ENCODE data around the gene HLA-DMB. TPM values are rescaled to one million over a fixed set of nuclear protein-coding genes. Genes with fewer than 3 reads are reported as not detected.

The HLA-DMB gene
- 0.26 and 0.38 TPM in 2 replicates for total RNA-seq

DNA sequence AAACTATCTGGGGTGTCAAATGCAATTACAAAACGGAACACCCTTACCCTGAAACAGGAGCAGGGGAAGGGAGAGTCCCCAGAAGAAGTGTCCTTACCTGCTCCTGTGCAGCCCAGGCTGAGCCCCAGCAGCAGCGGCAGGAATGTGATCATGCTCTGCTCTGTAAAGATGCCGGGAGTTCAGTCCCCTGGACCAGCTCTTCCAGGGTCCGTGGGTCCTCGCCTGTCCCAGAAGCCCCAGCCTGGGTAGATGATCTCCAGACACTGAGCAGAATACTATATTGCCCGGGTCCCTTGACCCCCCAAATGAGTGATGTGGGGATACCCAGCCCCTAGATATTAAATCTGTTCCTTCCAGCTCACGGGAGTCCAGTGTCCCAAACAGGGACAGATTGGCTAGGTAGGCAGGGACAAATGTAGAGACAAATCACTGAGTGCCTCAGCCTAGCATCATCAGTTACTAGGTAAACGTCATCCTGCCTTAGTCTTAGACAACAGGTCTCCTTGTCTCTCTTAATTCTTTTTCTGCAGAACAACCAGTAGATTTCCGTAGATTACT is at the start of gene HLA-DMB:
HLA-DMB (minus strand) TSS at position 373 of the 558 bp plus-strand sequence; CDS start at position 152, 221 bp downstream.
- TF ChIP-seq, protein P1, sequence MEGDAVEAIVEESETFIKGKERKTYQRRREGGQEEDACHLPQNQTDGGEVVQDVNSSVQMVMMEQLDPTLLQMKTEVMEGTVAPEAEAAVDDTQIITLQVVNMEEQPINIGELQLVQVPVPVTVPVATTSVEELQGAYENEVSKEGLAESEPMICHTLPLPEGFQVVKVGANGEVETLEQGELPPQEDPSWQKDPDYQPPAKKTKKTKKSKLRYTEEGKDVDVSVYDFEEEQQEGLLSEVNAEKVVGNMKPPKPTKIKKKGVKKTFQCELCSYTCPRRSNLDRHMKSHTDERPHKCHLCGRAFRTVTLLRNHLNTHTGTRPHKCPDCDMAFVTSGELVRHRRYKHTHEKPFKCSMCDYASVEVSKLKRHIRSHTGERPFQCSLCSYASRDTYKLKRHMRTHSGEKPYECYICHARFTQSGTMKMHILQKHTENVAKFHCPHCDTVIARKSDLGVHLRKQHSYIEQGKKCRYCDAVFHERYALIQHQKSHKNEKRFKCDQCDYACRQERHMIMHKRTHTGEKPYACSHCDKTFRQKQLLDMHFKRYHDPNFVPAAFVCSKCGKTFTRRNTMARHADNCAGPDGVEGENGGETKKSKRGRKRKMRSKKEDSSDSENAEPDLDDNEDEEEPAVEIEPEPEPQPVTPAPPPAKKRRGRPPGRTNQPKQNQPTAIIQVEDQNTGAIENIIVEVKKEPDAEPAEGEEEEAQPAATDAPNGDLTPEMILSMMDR (IDR thresholded peaks at IDR 0.05; ENCODE audit: insufficient read depth, low read length, severe bottlenecking) = no peak
- Histone ChIP-seq H3K36me3 (ENCODE audit: control insufficient read depth, insufficient read depth, low read length) (no peaks in the 10 kb centered on the region), H3K27me3 (ENCODE audit: control insufficient read depth, insufficient read depth, low read length) (peaks cover 6% of the 10 kb centered on the region), H3K4me3 (ENCODE audit: low read depth, low read length) (no peak within 1 kb of the TSS)
- FAIRE-seq (no peak), DNase-seq (ENCODE audit: low read depth) (peak; percentile 85)

DNA sequence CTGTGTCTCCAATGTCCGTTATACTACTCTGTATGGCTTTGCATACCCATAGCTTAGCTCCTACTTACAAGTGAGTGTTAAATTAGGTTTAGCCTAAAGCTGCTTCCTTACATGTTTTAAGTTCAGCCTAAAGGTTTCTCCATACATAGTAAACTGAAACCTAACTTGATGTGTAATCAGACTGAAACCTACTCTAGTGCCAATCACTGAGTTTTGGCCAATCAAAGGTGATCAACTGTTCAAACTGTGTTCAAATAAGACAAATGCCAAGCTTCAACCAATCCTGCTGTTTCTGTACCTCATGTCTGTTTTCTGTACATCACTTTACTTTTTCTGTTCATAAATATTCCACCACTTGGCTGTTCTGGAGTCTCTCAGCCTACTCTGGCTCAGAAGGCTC is 48.5 kb upstream of the HLA-DMB start:
- H3K36me3 ChIP-seq (ENCODE audit: control insufficient read depth, insufficient read depth, low read length) = no peaks in the 10 kb centered on the region
- TF ChIP-seq, protein P1 (IDR thresholded peaks at IDR 0.05; ENCODE audit: insufficient read depth, low read length, severe bottlenecking) = no peak
- FAIRE-seq = no peak
- no peaks in the 10 kb centered on the region for H3K27me3 ChIP-seq (ENCODE audit: control insufficient read depth, insufficient read depth, low read length)
- peak; percentile 39 for DNase-seq (ENCODE audit: low read depth)
- no peak overlapping the region for H3K4me3 ChIP-seq (ENCODE audit: low read depth, low read length)

GRCh38 chr6:32984622-32985389 is 44.0 kb upstream of the HLA-DMB start:
- TF ChIP-seq, protein P1 (IDR thresholded peaks at IDR 0.05; ENCODE audit: insufficient read depth, low read length, severe bottlenecking) = peak; percentile 94
- DNase-seq (ENCODE audit: low read depth) = peak; percentile 83
- H3K36me3 ChIP-seq (ENCODE audit: control insufficient read depth, insufficient read depth, low read length) = peaks cover 10% of the 10 kb centered on the region
- no peaks in the 10 kb centered on the region for H3K27me3 ChIP-seq (ENCODE audit: control insufficient read depth, insufficient read depth, low read length)
- no peak overlapping the region for H3K4me3 ChIP-seq (ENCODE audit: low read depth, low read length)
- no peak for FAIRE-seq

GRCh38 chr6:32983964-32984621 is 43.3 kb upstream of the HLA-DMB start:
- TF ChIP-seq, protein P1 (IDR thresholded peaks at IDR 0.05; ENCODE audit: insufficient read depth, low read length, severe bottlenecking) = no peak
- H3K4me3 ChIP-seq (ENCODE audit: low read depth, low read length) = no peak overlapping the region
- H3K36me3 ChIP-seq (ENCODE audit: control insufficient read depth, insufficient read depth, low read length) = peaks cover 13% of the 10 kb centered on the region
- FAIRE-seq = no peak
- H3K27me3 ChIP-seq (ENCODE audit: control insufficient read depth, insufficient read depth, low read length) = no peaks in the 10 kb centered on the region
- DNase-seq (ENCODE audit: low read depth) = peak; percentile 21

GRCh38 chr6:32983493-32983848 is 42.6 kb upstream of the HLA-DMB start:
- no peak for DNase-seq (ENCODE audit: low read depth)
- no peaks in the 10 kb centered on the region for H3K27me3 ChIP-seq (ENCODE audit: control insufficient read depth, insufficient read depth, low read length)
- TF ChIP-seq, protein P1 (IDR thresholded peaks at IDR 0.05; ENCODE audit: insufficient read depth, low read length, severe bottlenecking) = no peak
- no peak for FAIRE-seq
- no peak overlapping the region for H3K4me3 ChIP-seq (ENCODE audit: low read depth, low read length)
- peaks cover 14% of the 10 kb centered on the region for H3K36me3 ChIP-seq (ENCODE audit: control insufficient read depth, insufficient read depth, low read length)
